Thyroid gland (tissue), 4 donors: ENCODE measurements around the gene AAMDC.

Experiments used
- POLR2A ChIP-seq, 2 donors: fragments of 450-650 bp; IDR thresholded peaks; one replicate each; pipeline ENCODE4 v1.6.1; 2017; ENCODE audit warnings: antibody characterized with exemption in 2 of 2, mild to moderate bottlenecking in 2 of 2, moderate library complexity in 1 of 2
- TF ChIP-seq, protein P1 (sequence below), 6 experiments: fragments of 200-600 bp in 3 of 6; fragments of 450-650 bp in 3 of 6; sonication (generic) in 3 of 6; IDR thresholded peaks; one replicate each; pipeline ENCODE4 v1.5.1; 2016 to 2019; ENCODE audit warnings: antibody characterized with exemption in 6 of 6, mild to moderate bottlenecking in 2 of 6, inconsistent platforms in 1 of 6, moderate library complexity in 1 of 6

DNA sequence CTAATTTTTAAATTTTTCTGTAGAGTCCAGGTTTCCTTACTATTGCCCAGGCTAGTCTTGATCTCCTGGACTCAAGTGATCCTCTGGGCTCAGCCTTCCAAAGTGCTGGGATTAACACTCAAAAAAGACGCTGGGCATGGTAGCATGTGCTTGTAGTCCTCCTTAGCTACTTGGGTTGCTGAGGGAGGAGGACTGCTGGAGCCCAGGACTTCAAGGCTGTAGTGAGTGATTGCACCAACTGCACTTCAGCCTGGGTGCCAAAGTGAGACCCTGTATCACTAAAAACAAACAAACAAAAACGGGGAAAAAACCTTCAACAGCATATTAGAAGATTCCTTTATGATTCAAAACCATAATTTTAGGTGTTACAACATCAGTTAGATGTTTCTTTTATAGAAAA is 45.0 kb upstream of the AAMDC start:
- TF ChIP-seq POLR2A (IDR thresholded peaks at IDR 0.05): no peak
- TF ChIP-seq, protein P1, sequence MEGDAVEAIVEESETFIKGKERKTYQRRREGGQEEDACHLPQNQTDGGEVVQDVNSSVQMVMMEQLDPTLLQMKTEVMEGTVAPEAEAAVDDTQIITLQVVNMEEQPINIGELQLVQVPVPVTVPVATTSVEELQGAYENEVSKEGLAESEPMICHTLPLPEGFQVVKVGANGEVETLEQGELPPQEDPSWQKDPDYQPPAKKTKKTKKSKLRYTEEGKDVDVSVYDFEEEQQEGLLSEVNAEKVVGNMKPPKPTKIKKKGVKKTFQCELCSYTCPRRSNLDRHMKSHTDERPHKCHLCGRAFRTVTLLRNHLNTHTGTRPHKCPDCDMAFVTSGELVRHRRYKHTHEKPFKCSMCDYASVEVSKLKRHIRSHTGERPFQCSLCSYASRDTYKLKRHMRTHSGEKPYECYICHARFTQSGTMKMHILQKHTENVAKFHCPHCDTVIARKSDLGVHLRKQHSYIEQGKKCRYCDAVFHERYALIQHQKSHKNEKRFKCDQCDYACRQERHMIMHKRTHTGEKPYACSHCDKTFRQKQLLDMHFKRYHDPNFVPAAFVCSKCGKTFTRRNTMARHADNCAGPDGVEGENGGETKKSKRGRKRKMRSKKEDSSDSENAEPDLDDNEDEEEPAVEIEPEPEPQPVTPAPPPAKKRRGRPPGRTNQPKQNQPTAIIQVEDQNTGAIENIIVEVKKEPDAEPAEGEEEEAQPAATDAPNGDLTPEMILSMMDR (IDR thresholded peaks at IDR 0.05): no peak
